Effector CD8-positive, alpha-beta T cell (primary cell): ENCODE results near the gene YLPM1.
A peak's percentile ranks its signal among the peaks of the same experiment; 100 is the strongest.
"Not testable (repeated sequence)": the region's sequence is repeated elsewhere in the genome, so short reads cannot be mapped to it uniquely, and the experiment has no call there.

ENCODE experiments used
- DNase-seq: peaks from one replicate; lab custom pipeline; 2025; lab: John Stamatoyannopoulos, UW
- total RNA-seq, 4 experiments: gene quantifications; one replicate each; lab custom pipeline; 2026; lab: John Stamatoyannopoulos, UW

Gene YLPM1
- 82.5 to 116 (median 103) reads per million in 4 experiments for total RNA-seq

- DNase-seq = peak; percentile 84
Measured at GRCh38 chr14:74762917-74763802, at the start of gene YLPM1. TSS of gene YLPM1 (plus strand) at chr14:74763316. CDS start at chr14:74763490, 174 bp downstream.

- no peak for DNase-seq
Measured at GRCh38 chr14:74713395-74713735, 49.8 kb upstream of the YLPM1 start.

GRCh38 chr14:74720526-74720925 is 42.6 kb upstream of the YLPM1 start:
- DNase-seq = no peak

- no peak for DNase-seq
Measured at GRCh38 chr14:74723134-74723533, 40.0 kb upstream of the YLPM1 start.

GRCh38 chr14:74732387-74732786 is 30.7 kb upstream of the YLPM1 start:
- no peak for DNase-seq

GRCh38 chr14:74733221-74733620 is 29.9 kb upstream of the YLPM1 start:
- DNase-seq = no peak

GRCh38 chr14:74735125-74735524 is 28.0 kb upstream of the YLPM1 start:
- DNase-seq = no peak

GRCh38 chr14:74737753-74738325 is 25.3 kb upstream of the YLPM1 start:
- DNase-seq = no peak

- no peak for DNase-seq
Measured at GRCh38 chr14:74739293-74740030, 23.7 kb upstream of the YLPM1 start.

- no peak for DNase-seq
Measured at GRCh38 chr14:74747237-74747636, 15.9 kb upstream of the YLPM1 start.

GRCh38 chr14:74754157-74754556 is 9.0 kb upstream of the YLPM1 start:
- DNase-seq = no peak

GRCh38 chr14:74754899-74755298 is 8.2 kb upstream of the YLPM1 start:
- no peak for DNase-seq

- no peak for DNase-seq
Measured at GRCh38 chr14:74756326-74756725, 6.8 kb upstream of the YLPM1 start.

GRCh38 chr14:74758505-74758904 is 4.6 kb upstream of the YLPM1 start:
- DNase-seq = not testable (repeated sequence)

GRCh38 chr14:74763803-74764531 is 851 bp downstream of the YLPM1 start:
- DNase-seq = no peak

GRCh38 chr14:74765721-74766120 is 2.6 kb downstream of the YLPM1 start:
- DNase-seq = no peak

GRCh38 chr14:74771399-74771798 is 8.3 kb downstream of the YLPM1 start:
- no peak for DNase-seq

GRCh38 chr14:74784634-74785033 is 21.5 kb downstream of the YLPM1 start:
- DNase-seq = no peak

- DNase-seq = no peak
Measured at GRCh38 chr14:74785056-74785613, 22.0 kb downstream of the YLPM1 start.

GRCh38 chr14:74786796-74787315 is 23.7 kb downstream of the YLPM1 start:
- no peak for DNase-seq

GRCh38 chr14:74792249-74793039 is 29.3 kb downstream of the YLPM1 start:
- no peak for DNase-seq
